ENCODE measurements around the gene FASN.

The FASN gene

GRCh38 chr17:82088838-82089722 lies 9.0 kb downstream of the FASN start:
- DNase-seq (ENCODE audit: low read depth, low spot score): no peak

DNA sequence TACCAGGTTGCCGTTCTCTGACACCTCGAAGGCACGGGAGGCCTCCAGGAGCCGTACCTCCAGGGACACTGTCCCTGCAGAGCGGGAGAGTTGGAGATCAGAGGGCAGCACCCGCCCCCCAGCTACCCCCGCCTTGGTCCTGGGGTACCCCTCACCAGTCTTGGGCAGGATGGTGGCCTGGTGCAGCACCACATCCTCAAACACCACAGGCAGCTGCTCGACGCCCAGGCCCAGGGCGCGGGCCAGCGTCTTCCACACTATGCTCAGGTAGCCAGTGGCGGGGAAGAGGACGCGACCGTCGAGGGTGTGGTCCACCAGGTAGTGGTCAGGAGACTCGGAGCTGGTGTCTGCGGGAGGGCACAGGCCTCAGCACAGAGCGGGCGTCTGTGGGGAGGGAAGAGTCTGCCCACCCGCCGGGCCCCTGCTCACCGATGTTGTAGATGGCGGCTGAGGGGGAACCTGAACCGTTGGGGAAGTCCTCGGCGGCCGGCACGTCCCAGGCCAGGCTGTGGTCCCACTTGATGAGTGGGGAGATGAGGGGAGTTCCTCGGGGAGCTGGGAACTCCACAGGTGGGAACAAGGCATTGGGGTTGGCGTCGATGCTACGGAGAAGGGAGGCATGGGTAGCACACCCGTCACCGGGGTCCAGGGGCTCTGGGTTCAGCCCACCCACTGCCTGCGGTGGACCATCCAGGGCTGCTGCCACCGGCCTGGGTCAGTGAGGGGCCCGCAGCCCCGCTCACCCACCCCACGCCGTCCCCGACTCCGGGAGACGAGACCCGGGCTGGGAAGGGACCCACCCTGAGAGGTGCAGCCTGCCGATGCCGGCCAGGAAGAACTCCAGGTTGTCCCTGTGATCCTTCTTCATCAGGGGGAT lies 9.8 kb downstream of the FASN start:
- no peak for DNase-seq (ENCODE audit: low read depth, low spot score)

GRCh38 chr17:82086941-82087906 lies 10.8 kb downstream of the FASN start:
- no peak for DNase-seq (ENCODE audit: low read depth, low spot score)

GRCh38 chr17:82085931-82086764 lies 11.9 kb downstream of the FASN start:
- no peak for DNase-seq (ENCODE audit: low read depth, low spot score)

GRCh38 chr17:82085031-82085861 lies 12.8 kb downstream of the FASN start:
- DNase-seq (ENCODE audit: low read depth, low spot score): no peak

DNA sequence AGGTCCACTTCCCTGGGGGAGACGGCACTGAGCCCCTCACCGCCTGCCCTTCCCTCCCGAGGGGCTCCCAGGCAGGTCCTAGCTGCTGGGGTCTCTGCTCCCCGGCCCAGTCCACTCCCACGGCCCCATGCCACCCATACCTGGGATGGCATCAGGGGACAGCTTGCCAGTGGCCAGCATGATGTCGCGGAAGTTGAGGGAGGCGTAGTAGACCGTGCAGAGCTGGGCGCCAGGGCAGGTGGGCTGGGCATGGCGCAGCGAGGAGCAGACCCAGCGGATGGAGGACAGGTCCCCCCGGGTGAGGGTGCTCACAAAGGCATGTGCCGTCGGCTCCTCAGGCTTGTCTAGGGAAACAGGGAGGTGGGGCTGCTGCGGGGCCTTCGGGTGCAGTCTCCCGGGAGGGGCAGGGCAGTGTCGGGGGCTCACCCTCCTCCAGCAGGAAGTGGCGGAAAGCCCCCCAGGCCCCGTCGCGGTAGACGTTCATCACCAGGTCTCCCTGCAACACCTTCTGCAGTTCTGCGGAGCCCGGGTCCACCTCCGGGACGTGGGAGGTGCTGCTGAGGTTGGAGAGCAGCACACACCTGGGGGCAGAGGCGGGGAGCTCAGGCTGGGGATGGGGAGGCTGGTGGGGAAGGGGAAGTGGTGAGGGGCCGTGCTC lies 13.5 kb downstream of the FASN start:
- DNase-seq (ENCODE audit: low read depth, low spot score): no peak

GRCh38 chr17:82083533-82084359 lies 14.3 kb downstream of the FASN start:
- no peak for DNase-seq (ENCODE audit: low read depth, low spot score)

- no peak for DNase-seq (ENCODE audit: low read depth, low spot score)
Measured at GRCh38 chr17:82083009-82083408, 15.0 kb downstream of the FASN start.

- no peak for DNase-seq (ENCODE audit: low read depth, low spot score)
Measured at GRCh38 chr17:82082456-82082855, 15.6 kb downstream of the FASN start.

DNA sequence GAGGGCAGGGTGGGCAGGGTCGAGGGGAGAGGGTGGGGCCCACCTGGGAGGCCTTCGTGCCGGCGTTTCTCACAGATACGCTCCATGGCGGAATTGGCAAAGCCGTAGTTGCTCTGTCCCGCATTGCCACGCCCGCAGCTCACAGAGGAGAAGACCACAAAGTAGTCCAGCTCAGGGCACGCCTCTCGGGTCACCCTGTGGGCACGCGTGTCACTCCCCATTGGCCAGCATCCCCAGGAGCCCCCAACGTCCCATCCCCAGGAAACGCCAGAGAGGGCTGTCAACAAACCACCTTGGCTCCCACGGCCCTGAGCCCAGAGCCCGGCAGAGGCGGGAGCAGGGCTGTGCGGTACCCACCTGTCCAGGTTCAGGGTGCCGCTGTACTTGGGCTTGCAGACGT lies 16.1 kb downstream of the FASN start:
- no peak for DNase-seq (ENCODE audit: low read depth, low spot score)

GRCh38 chr17:82081546-82081945 lies 16.5 kb downstream of the FASN start:
- DNase-seq (ENCODE audit: low read depth, low spot score): no peak

DNA sequence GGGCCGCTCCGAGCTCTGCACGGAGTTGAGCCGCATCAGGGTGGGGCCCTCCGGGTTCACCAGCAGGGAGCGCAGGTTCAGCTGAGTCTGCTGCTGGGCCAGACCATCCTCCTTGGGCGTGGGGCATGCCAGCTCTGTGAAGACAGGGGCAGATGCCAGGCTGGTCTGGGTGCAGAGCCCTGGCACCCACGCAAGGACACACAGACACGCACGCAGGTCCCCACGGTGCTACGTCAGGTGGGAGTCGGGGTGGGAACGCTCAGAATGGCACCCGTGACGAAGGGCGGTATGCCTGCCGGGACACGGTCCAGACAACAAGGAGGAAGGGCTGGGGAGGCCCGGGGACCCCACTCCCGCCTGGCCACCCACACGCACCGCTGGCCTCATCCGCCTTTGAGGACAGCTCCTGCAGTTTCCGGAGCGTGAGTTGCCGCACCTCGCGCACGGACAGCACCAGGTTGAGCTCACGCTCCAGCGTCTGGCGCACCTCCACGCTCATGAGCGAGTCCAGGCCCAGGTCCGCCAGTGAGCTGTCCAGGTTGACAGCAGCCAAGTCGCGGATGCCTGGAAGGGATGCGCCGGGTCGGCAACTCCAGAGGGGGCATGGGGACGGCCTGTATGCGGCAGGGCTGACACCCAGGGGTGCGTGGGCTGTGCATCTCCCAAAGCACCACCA lies 17.1 kb downstream of the FASN start:
- no peak for DNase-seq (ENCODE audit: low read depth, low spot score)

- DNase-seq (ENCODE audit: low read depth, low spot score): no peak
Measured at GRCh38 chr17:82080048-82080788, 17.8 kb downstream of the FASN start.

- no peak for DNase-seq (ENCODE audit: low read depth, low spot score)
Measured at GRCh38 chr17:82079001-82079677, 18.9 kb downstream of the FASN start.

DNA sequence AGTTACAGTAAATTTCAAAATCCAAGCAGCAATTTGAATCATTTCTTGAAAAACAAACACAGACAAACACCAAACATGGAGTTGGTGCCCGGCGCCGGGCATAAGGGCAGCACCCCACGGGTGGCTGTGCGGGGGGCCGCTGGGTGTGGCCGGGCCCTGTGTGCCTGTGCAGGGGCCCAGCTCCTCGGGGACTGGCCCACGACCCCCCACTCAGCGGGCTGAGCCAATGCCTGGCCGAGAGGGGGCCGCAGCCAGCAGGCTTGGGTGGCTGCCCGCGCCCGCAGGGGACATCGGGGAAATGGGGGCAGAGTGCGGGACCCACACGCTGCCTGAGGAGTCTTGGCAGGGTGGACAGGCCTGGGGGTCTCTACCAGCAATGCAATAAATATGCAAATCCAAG lies 19.6 kb downstream of the FASN start:
- DNase-seq (ENCODE audit: low read depth, low spot score): no peak

GRCh38 chr17:82077617-82078358 lies 20.2 kb downstream of the FASN start:
- no peak for DNase-seq (ENCODE audit: low read depth, low spot score)
